ENCODE results near the gene CHRNA5.

Gene CHRNA5

GRCh38 chr15:78620527-78621421 lies 55.5 kb downstream of the CHRNA5 start, which contains the start of gene CHRNA3:
CHRNA3 (minus strand) TSS chr15:78620996; CDS start chr15:78620794, 202 bp downstream.
- peak; percentile 34 for DNase-seq

GRCh38 chr15:78621810-78622402 lies 56.6 kb downstream of the CHRNA5 start:
- DNase-seq: no peak

GRCh38 chr15:78623786-78624497 lies 58.6 kb downstream of the CHRNA5 start:
- DNase-seq: no peak

GRCh38 chr15:78624651-78625590 lies 59.6 kb downstream of the CHRNA5 start:
- DNase-seq: peak; percentile 31

- DNase-seq: peak; percentile 89
Measured at GRCh38 chr15:78625606-78626280, 60.4 kb downstream of the CHRNA5 start.

- DNase-seq: peak; percentile 25
Measured at GRCh38 chr15:78626381-78626995, 61.2 kb downstream of the CHRNA5 start.

GRCh38 chr15:78627348-78627747 lies 62.0 kb downstream of the CHRNA5 start:
- no peak for DNase-seq

GRCh38 chr15:78628227-78628626 lies 62.9 kb downstream of the CHRNA5 start:
- no peak for DNase-seq

GRCh38 chr15:78629031-78629715 lies 63.9 kb downstream of the CHRNA5 start:
- no peak for DNase-seq

- no peak for DNase-seq
Measured at GRCh38 chr15:78629716-78630065, 64.4 kb downstream of the CHRNA5 start.

- no peak for DNase-seq
Measured at GRCh38 chr15:78630886-78631633, 65.7 kb downstream of the CHRNA5 start.

- DNase-seq: no peak
Measured at GRCh38 chr15:78633348-78633747, 68.0 kb downstream of the CHRNA5 start.

- no peak for DNase-seq
Measured at GRCh38 chr15:78634210-78635145, 69.2 kb downstream of the CHRNA5 start.

GRCh38 chr15:78635346-78635745 lies 70.0 kb downstream of the CHRNA5 start:
- no peak for DNase-seq

GRCh38 chr15:78636378-78636859 lies 71.1 kb downstream of the CHRNA5 start:
- DNase-seq: no peak

- DNase-seq: peak; percentile 40
Measured at GRCh38 chr15:78637776-78638435, 72.6 kb downstream of the CHRNA5 start.

GRCh38 chr15:78638658-78639314 lies 73.5 kb downstream of the CHRNA5 start:
- DNase-seq: peak; percentile 58

Data from NCI-H146 (cell line).